K562 (cell line): ENCODE data around the gene ANO2. TPM values are rescaled to one million over a fixed set of nuclear protein-coding genes. Genes with fewer than 3 reads are reported as not detected.

Source experiments
- BDP1 ChIP-seq: IDR thresholded peaks from 3 replicates; pipeline ENCODE4 v1.6.1; 2011; ENCODE audit not compliant: insufficient read length, insufficient read depth
- DEAF1 ChIP-seq: fragments of 450-650 bp; formaldehyde crosslinking; IDR thresholded peaks from 2 replicates; pipeline ENCODE4 v1.4.0; 2020; ENCODE audit warnings: mild to moderate bottlenecking, moderate library complexity
- E2F4 ChIP-seq: sonication (generic); formaldehyde crosslinking; IDR thresholded peaks from 2 replicates; pipeline ENCODE4 v1.8.0; 2022; ENCODE audit warnings: mild to moderate bottlenecking, low read depth, missing genetic modification reagents
- FOXJ2 ChIP-seq: fragments of 200-800 bp; sonication (Bioruptor generic); IDR thresholded peaks from 2 replicates; pipeline ENCODE4 v1.6.1; 2016; ENCODE audit warnings: missing genetic modification characterization, missing compliant biosample characterization
- HDAC8 ChIP-seq: fragments of 450-650 bp; IDR thresholded peaks from 2 replicates; pipeline ENCODE4 v1.6.1; 2016; ENCODE audit warnings: mild to moderate bottlenecking, missing genetic modification characterization, moderate library complexity, missing compliant biosample characterization
- KHSRP ChIP-seq: fragments of 450-650 bp; IDR thresholded peaks from 2 replicates; pipeline ENCODE4 v1.6.1; 2017
- MTF1 ChIP-seq: fragments of 250-450 bp; sonication (Bioruptor Pico); IDR thresholded peaks from 2 replicates; pipeline ENCODE4 v1.9.0; 2021; ENCODE audit warnings: moderate library complexity, mild to moderate bottlenecking, inconsistent platforms, borderline replicate concordance
- NFIX ChIP-seq: fragments of 250-450 bp; sonication (Bioruptor Pico); IDR thresholded peaks from 2 replicates; pipeline ENCODE4 v1.4.0; 2020; ENCODE audit warnings: low read depth, mild to moderate bottlenecking, moderate library complexity
- NR2C1 ChIP-seq, 2 experiments: fragments of 450-650 bp; IDR thresholded peaks; 2 replicates each; pipeline ENCODE4 v1.6.1; 2017; ENCODE audit warnings: mild to moderate bottlenecking in 2 of 2, antibody characterized with exemption in 1 of 2, inconsistent platforms in 1 of 2, missing compliant biosample characterization in 1 of 2, missing genetic modification characterization in 1 of 2
- RAD21 ChIP-seq, 2 experiments: fragments of 250-450 bp in 1 of 2; fragments of 450-650 bp in 1 of 2; sonication (Bioruptor Pico) in 1 of 2; formaldehyde crosslinking in 1 of 2; IDR thresholded peaks in 1 of 2; conservative IDR thresholded peaks in 1 of 2; 2 replicates each; pipeline versions ENCODE4 v1.4.0 to v1.8.0; 2020 to 2022; ENCODE audit warnings: mild to moderate bottlenecking in 2 of 2, moderate library complexity in 1 of 2
- RBM34 ChIP-seq: fragments of 200-400 bp; formaldehyde crosslinking; IDR thresholded peaks from 2 replicates; pipeline ENCODE4 v1.6.1; 2018; ENCODE audit warnings: low read length, borderline replicate concordance; ENCODE audit not compliant: insufficient read depth
- RERE ChIP-seq: sonication (generic); formaldehyde crosslinking; IDR thresholded peaks from 2 replicates; pipeline ENCODE4 v1.8.0; 2023; ENCODE audit warnings: missing genetic modification reagents, mild to moderate bottlenecking, borderline replicate concordance
- SFPQ ChIP-seq: fragments of 200-400 bp; formaldehyde crosslinking; IDR thresholded peaks from 2 replicates; pipeline ENCODE4 v1.6.1; 2017; ENCODE audit warnings: mild to moderate bottlenecking, low read depth, low read length, moderate library complexity
- STAT5A ChIP-seq: IDR thresholded peaks from 2 replicates; pipeline ENCODE4 v1.6.1; 2012; ENCODE audit warnings: low read length, inconsistent platforms, borderline replicate concordance
- ZNF583 ChIP-seq: fragments of 250-450 bp; sonication (Bioruptor Pico); IDR thresholded peaks from 2 replicates; pipeline ENCODE4 v1.4.0; 2020
- ZNF668 ChIP-seq: fragments of 250-450 bp; sonication (Bioruptor Pico); IDR thresholded peaks from 2 replicates; pipeline ENCODE4 v1.8.0; 2022; ENCODE audit warnings: mild to moderate bottlenecking, inconsistent platforms
- polyA plus RNA-seq, 8 experiments: library from polyadenylated mRNA; depleted of rRNA in 4 of 8; stranded (reverse) in 5 of 8; unstranded in 3 of 8; fragments of >200 nt; fragmentation: Nextera tagmentation in 2 of 8; fragmentation: Illumina TruSeq in 1 of 8; extraction: Ambion mirVana in 2 of 8; extraction: Trizol in 1 of 8; gene quantifications; 2 replicates each; pipeline versions ENCODE4 v1.2.1 to v1.2.3, GENCODE V29; 2011 to 2014; ENCODE audit warnings: inconsistent platforms in 1 of 8, missing spikeins in 1 of 8
- total RNA-seq, 7 experiments: library from RNA; depleted of rRNA in 6 of 7; stranded (reverse); fragments of >200 nt in 6 of 7; fragmentation: Illumina TruSeq in 2 of 7; extraction: Trizol in 2 of 7; gene quantifications; 2 replicates each; pipeline versions ENCODE4 v1.2.1 to v1.2.3, GENCODE V29; 2011 to 2021; ENCODE audit warnings: low replicate concordance in 1 of 7

ANO2 gene
- total and polyA plus RNA-seq, 9 of the 15 experiments (the other 6 are each of a cell fraction or from before 2014, with no cell fraction given), result 0.64 TPM; not detected in 8

GRCh38 chr12:5723711-5724252 is 221.3 kb downstream of the ANO2 start (continued):
- TF ChIP-seq SFPQ (no peak), NR2C1 (IDR thresholded peaks at IDR 0.05) (no peak), NR2C1 (tag; IDR thresholded peaks at IDR 0.05) (0 out of 2 replicates have a peak, but pooled peaks have one; percentile 18), HDAC8 (tag) (no peak), MTF1 (no peak), RAD21 (CRISPR knock-in tag; conservative IDR thresholded peaks at IDR 0.05 in 1 of 2, IDR thresholded peaks at IDR 0.05 in 1 of 2) (no peak), ZNF668 (CRISPR knock-in tag) (peak; percentile 69; the same call in 1 of the 2 replicates), ZNF583 (peak; percentile 60; the same call in 1 of the 2 replicates), RBM34 (no peak), KHSRP (no peak), FOXJ2 (no peak), E2F4 (CRISPR knock-in tag) (no peak), RERE (CRISPR knock-in tag) (no peak), NFIX (CRISPR knock-in tag) (no peak), BDP1 (no peak), STAT5A (no peak), DEAF1 (CRISPR knock-in tag) (no peak)
